Neuronal stem cell (in vitro differentiated cells): Measurements from ENCODE around the gene LILRA6.

Experiments
- DNase-seq: peaks from one replicate; pipeline ENCODE4 v3.0.0-alpha.2; 2013; ENCODE audit warnings: low spot score
- H2AFZ ChIP-seq: one replicate; pipeline ENCODE4 v1.6.1; 2013; ENCODE audit warnings: mild to moderate bottlenecking, low read length, inconsistent platforms
- H2AK5ac ChIP-seq: 2 replicates; pipeline ENCODE4 v1.6.1; 2013; ENCODE audit warnings: low read depth, mild to moderate bottlenecking, inconsistent platforms, low read length, moderate library complexity, mixed read lengths
- H2BK120ac ChIP-seq: 2 replicates; pipeline ENCODE4 v1.6.1; 2013; ENCODE audit warnings: low read depth, mild to moderate bottlenecking, inconsistent platforms, low read length, moderate library complexity, mixed read lengths
- H2BK12ac ChIP-seq: one replicate; pipeline ENCODE4 v1.6.1; 2013; ENCODE audit warnings: low read length, inconsistent platforms
- H2BK15ac ChIP-seq: 2 replicates; pipeline ENCODE4 v1.6.1; 2013; ENCODE audit warnings: mild to moderate bottlenecking, low read length, inconsistent platforms, mixed read lengths
- H2BK5ac ChIP-seq: one replicate; pipeline ENCODE4 v1.6.1; 2013; ENCODE audit warnings: inconsistent platforms, mild to moderate bottlenecking, low read length, moderate library complexity
- H3K14ac ChIP-seq: one replicate; pipeline ENCODE4 v1.6.1; 2013; ENCODE audit warnings: low read length, inconsistent platforms
- H3K18ac ChIP-seq: 2 replicates; pipeline ENCODE4 v1.6.1; 2013; ENCODE audit warnings: low read length, inconsistent platforms
- H3K23ac ChIP-seq: 2 replicates; pipeline ENCODE4 v1.6.1; 2013; ENCODE audit warnings: low read depth, mild to moderate bottlenecking, mixed read lengths, low read length, inconsistent platforms; ENCODE audit not compliant: poor library complexity
- H3K27ac ChIP-seq: replicated peaks from 3 replicates; pipeline ENCODE4 v1.5.1; 2013; ENCODE audit warnings: low read length, inconsistent platforms
- H3K27me3 ChIP-seq, 3 experiments: 2 replicates each; pipeline ENCODE4 v1.6.1; 2013; ENCODE audit warnings: low read length in 3 of 3, mild to moderate bottlenecking in 2 of 3, inconsistent platforms in 1 of 3, low read depth in 1 of 3, mixed read lengths in 1 of 3, moderate library complexity in 1 of 3; ENCODE audit not compliant: control insufficient read depth in 3 of 3, insufficient read depth in 3 of 3
- H3K36me3 ChIP-seq, 2 donors: replicated peaks in 1 of 2; 2 replicates each; pipeline ENCODE4 v1.6.1; 2013; ENCODE audit warnings: low read length in 2 of 2; ENCODE audit not compliant: control insufficient read depth in 2 of 2, insufficient read depth in 2 of 2
- H3K4ac ChIP-seq: 2 replicates; pipeline ENCODE4 v1.6.1; 2013; ENCODE audit warnings: inconsistent platforms, mild to moderate bottlenecking, low read length, moderate library complexity
- H3K4me1 ChIP-seq, 2 donors: 1 replicate in 1 of 2; 2 replicates in 1 of 2; pipeline ENCODE4 v1.6.1; 2013; ENCODE audit warnings: low read length in 2 of 2, low read depth in 1 of 2; ENCODE audit not compliant: control insufficient read depth in 2 of 2, insufficient read depth in 1 of 2
- H3K4me2 ChIP-seq: one replicate; pipeline ENCODE4 v1.6.1; 2013; ENCODE audit warnings: mild to moderate bottlenecking, low read length, inconsistent platforms; ENCODE audit not compliant: insufficient read depth, poor library complexity, severe bottlenecking
- H3K4me3 ChIP-seq, 2 donors: 2 replicates each; pipeline ENCODE4 v1.5.1; 2013; ENCODE audit warnings: low read length in 2 of 2, mild to moderate bottlenecking in 2 of 2, inconsistent platforms in 1 of 2, moderate library complexity in 1 of 2
- H3K79me1 ChIP-seq: one replicate; pipeline ENCODE4 v1.6.1; 2013; ENCODE audit warnings: low read depth, mild to moderate bottlenecking, inconsistent platforms, low read length, moderate library complexity
- H3K9ac ChIP-seq: one replicate; pipeline ENCODE4 v1.6.1; 2013; ENCODE audit warnings: mild to moderate bottlenecking, low read depth, low read length, inconsistent platforms; ENCODE audit not compliant: poor library complexity
- H3K9me3 ChIP-seq, 2 donors: replicated peaks in 1 of 2; 2 replicates each; pipeline versions ENCODE3 to v1.6.1; 2013; ENCODE audit warnings: low read length in 2 of 2, mild to moderate bottlenecking in 2 of 2, inconsistent platforms in 1 of 2, low read depth in 1 of 2, mixed read lengths in 1 of 2, moderate library complexity in 1 of 2; ENCODE audit not compliant: control insufficient read depth in 2 of 2, insufficient read depth in 1 of 2
- H4K8ac ChIP-seq: one replicate; pipeline ENCODE4 v1.6.1; 2013; ENCODE audit warnings: low read depth, mild to moderate bottlenecking, inconsistent platforms, low read length, moderate library complexity
- H4K91ac ChIP-seq: one replicate; pipeline ENCODE4 v1.6.1; 2013; ENCODE audit warnings: low read length, low read depth, mild to moderate bottlenecking, inconsistent platforms; ENCODE audit not compliant: poor library complexity
- WGBS, 2 donors: extraction: QIAGEN DNeasy Blood & Tissue Kit; methylation state at CpG; one replicate each; pipeline ENCODE4 v1.1.7; 2013; ENCODE audit warnings: missing lambda C conversion rate in 2 of 2, mixed read lengths in 1 of 2; ENCODE audit not compliant: insufficient read length in 2 of 2, insufficient replicate concordance in 1 of 2; ENCODE audit errors: extremely low coverage in 2 of 2; 5-methylcytosine and 5-hydroxymethylcytosine counted together

Gene LILRA6

DNA sequence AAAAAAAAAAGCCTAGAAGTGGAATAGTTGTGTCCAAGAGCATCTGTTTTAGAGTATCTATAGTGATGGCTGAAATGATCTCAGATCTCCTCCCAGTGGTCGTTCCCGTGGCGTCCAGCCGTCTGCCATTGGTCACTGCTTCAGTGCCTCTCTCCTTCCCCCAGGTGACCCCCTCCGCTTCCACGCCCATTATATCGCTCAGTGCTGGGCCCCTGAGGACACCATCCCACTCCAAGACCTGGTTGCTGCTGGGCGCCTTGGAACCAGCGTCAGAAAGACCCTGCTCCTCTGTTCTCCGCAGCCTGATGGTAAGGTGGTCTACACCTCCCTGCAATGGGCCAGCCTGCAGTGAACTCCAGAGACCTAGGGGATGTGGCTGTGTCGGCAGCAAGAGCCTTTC is 49.6 kb downstream of the LILRA6 start:
- H2AK5ac ChIP-seq, result no peak overlapping the region
- H3K27me3 ChIP-seq, result no peaks in the 10 kb centered on the region
- H3K27ac ChIP-seq, result no peak overlapping the region
- WGBS, 2 donors, result no CpG with 5 or more reads among the region's 11 CpGs
- no peak overlapping the region for H3K18ac ChIP-seq
- H3K4me1 ChIP-seq, result peaks cover 7 to 8% of the 10 kb centered on the region in 2 donors
- H3K14ac ChIP-seq, result no peak overlapping the region
- H2BK120ac ChIP-seq, result no peak overlapping the region
- H3K79me1 ChIP-seq, result peaks cover 9% of the 10 kb centered on the region
- no peak overlapping the region for H2AFZ ChIP-seq
- H2BK12ac ChIP-seq, result no peak overlapping the region
- no peak overlapping the region for H4K91ac ChIP-seq
- H4K8ac ChIP-seq, result no peak overlapping the region
- H2BK15ac ChIP-seq, result no peak overlapping the region
- H3K4ac ChIP-seq, result no peak overlapping the region
- peaks cover 9 to 52% of the 10 kb centered on the region in 2 donors for H3K36me3 ChIP-seq
- no peak overlapping the region for H3K9ac ChIP-seq
- no peak overlapping the region for H3K23ac ChIP-seq
- no peak for DNase-seq
- H3K4me2 ChIP-seq, result no peak overlapping the region
- H2BK5ac ChIP-seq, result no peak overlapping the region
- no peak overlapping the region for H3K4me3 ChIP-seq
- H3K9me3 ChIP-seq, result no peaks in the 10 kb centered on the region

DNA sequence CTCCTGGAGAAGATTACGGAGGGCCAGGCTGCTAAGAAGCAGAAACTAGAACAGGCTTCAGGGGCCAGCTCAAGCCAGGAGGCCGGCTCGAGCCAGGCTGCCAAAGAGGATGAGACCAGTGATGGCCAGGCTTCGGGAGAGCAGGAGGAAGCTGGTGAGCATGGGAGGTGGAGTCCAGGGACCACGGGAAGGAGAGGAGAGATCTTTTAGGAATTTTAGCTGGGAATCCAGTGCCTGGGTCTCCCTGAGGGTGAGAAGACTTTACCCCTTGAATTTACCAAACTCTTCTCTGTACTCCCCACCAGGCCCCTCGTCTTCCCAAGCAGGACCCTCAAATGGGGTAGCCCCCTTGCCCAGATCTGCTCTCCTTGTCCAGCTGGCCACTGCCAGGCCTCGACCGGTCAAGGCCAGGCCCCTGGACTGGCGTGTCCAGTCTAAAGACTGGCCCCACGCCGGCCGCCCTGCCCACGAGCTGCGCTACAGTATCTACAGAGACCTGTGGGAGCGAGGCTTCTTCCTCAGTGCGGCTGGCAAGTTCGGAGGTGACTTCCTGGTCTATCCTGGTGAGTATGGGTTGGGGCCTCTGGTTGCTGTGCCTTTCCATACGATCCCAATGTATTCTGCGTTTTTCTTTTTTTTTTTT is 50.7 kb downstream of the LILRA6 start:
- Histone ChIP-seq H2BK12ac (no peak overlapping the region), H3K9me3 (no peaks in the 10 kb centered on the region), H2BK120ac (no peak overlapping the region), H2AK5ac (peak overlapping the region; percentile 30), H2BK15ac (no peak overlapping the region), H3K9ac (peak overlapping the region; percentile 98), H3K79me1 (peaks cover 12% of the 10 kb centered on the region), H4K91ac (no peak overlapping the region), H3K23ac (peak overlapping the region; percentile 81), H3K27ac (peak overlapping the region; percentile 98), H4K8ac (no peak overlapping the region), H3K4me2 (peak overlapping the region; percentile 72), H2AFZ (peak overlapping the region; percentile 98), H3K36me3 (peaks cover 11 to 52% of the 10 kb centered on the region in 2 donors), H3K27me3 (no peaks in the 10 kb centered on the region), H3K4ac (peak overlapping the region; percentile 26), H3K18ac (peak overlapping the region; percentile 48), H3K4me3 (peak overlapping the region; percentile 77 to 91), H3K4me1 (peaks cover 8% of the 10 kb centered on the region in 2 donors), H2BK5ac (peak overlapping the region; percentile 94), H3K14ac (no peak overlapping the region)
- WGBS, 2 donors, result no CpG with 5 or more reads among the region's 19 CpGs
- DNase-seq, result no peak

GRCh38 chr19:54191011-54191810 is 51.4 kb downstream of the LILRA6 start, which contains the start of gene TSEN34:
Gene TSEN34, plus strand, starts transcription at chr19:54191308. Its CDS starts 57 bp downstream, at chr19:54191365.
- peak within 1 kb of the TSS; percentile 97 for H2BK15ac ChIP-seq
- peak within 1 kb of the TSS; percentile 84 for H3K4ac ChIP-seq
- DNase-seq, result peak; percentile 92
- H2AFZ ChIP-seq, result peak within 1 kb of the TSS; percentile 98
- H3K14ac ChIP-seq, result no peak within 1 kb of the TSS
- no peaks in the 10 kb centered on the region for H3K9me3 ChIP-seq
- H3K36me3 ChIP-seq, result peaks cover 18 to 54% of the 10 kb centered on the region in 2 donors
- H3K27me3 ChIP-seq, result no peaks in the 10 kb centered on the region
- peak within 1 kb of the TSS; percentile 77 to 91 for H3K4me3 ChIP-seq
- H4K8ac ChIP-seq, result no peak within 1 kb of the TSS
- WGBS, 2 donors, result no CpG with 5 or more reads among the region's 77 CpGs
- peak within 1 kb of the TSS; percentile 98 for H3K27ac ChIP-seq
- peak within 1 kb of the TSS; percentile 85 for H4K91ac ChIP-seq
- peak within 1 kb of the TSS; percentile 63 for H2AK5ac ChIP-seq
- H3K4me2 ChIP-seq, result peak within 1 kb of the TSS; percentile 91
- H2BK120ac ChIP-seq, result peak within 1 kb of the TSS; percentile 94
- H3K4me1 ChIP-seq, result peaks cover 8% of the 10 kb centered on the region in 2 donors
- peak within 1 kb of the TSS; percentile 100 for H3K18ac ChIP-seq
- peaks cover 15% of the 10 kb centered on the region for H3K79me1 ChIP-seq
- peak within 1 kb of the TSS; percentile 94 for H2BK5ac ChIP-seq
- peak within 1 kb of the TSS; percentile 98 for H3K23ac ChIP-seq
- H2BK12ac ChIP-seq, result no peak within 1 kb of the TSS
- H3K9ac ChIP-seq, result peak within 1 kb of the TSS; percentile 99

DNA sequence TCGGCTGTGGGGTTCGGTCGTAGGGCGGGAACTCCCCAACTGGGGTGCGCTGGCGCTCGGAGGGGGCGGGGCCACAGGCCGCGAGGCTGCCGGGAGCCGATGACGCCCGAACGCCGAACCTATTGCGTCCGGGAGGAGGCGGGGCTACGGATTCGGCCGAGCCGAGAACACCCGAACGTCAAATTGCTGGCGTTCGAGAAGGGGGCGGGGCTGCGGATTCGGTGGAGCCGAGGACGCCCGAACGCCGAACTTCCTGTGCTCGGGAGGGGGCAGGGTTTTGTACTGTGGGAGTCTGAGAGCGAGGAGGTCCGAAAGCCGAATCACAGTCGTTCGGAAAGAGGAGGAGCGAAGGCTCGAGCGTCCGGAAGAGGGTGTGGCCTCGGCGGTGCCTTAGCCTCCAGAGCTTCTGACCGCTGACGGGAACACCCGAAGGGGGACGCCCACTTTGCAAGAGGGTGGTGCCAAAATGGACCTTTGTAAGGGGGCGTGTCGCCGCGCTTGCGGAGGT is 52.0 kb downstream of the LILRA6 start:
- no peaks in the 10 kb centered on the region for H3K9me3 ChIP-seq
- H3K9ac ChIP-seq, result peak overlapping the region; percentile 99
- H3K79me1 ChIP-seq, result peaks cover 15% of the 10 kb centered on the region
- H2BK120ac ChIP-seq, result peak overlapping the region; percentile 94
- H2AK5ac ChIP-seq, result no peak overlapping the region
- H2AFZ ChIP-seq, result peak overlapping the region; percentile 98
- H2BK5ac ChIP-seq, result peak overlapping the region; percentile 94
- H2BK15ac ChIP-seq, result peak overlapping the region; percentile 97
- no CpG with 5 or more reads among the region's 56 CpGs for WGBS, 2 donors
- peaks cover 8% of the 10 kb centered on the region in 2 donors for H3K4me1 ChIP-seq
- H3K23ac ChIP-seq, result peak overlapping the region; percentile 98
- H3K4me2 ChIP-seq, result peak overlapping the region; percentile 91
- H3K18ac ChIP-seq, result peak overlapping the region; percentile 100
- no peak overlapping the region for H4K8ac ChIP-seq
- no peaks in the 10 kb centered on the region for H3K27me3 ChIP-seq
- no peak overlapping the region for H3K14ac ChIP-seq
- H2BK12ac ChIP-seq, result no peak overlapping the region
- no peak overlapping the region for H4K91ac ChIP-seq
- peaks cover 18 to 53% of the 10 kb centered on the region in 2 donors for H3K36me3 ChIP-seq
- peak overlapping the region; percentile 98 for H3K27ac ChIP-seq
- DNase-seq, result peak; percentile 100
- H3K4me3 ChIP-seq, result peak overlapping the region; percentile 77 to 91
- H3K4ac ChIP-seq, result no peak overlapping the region
